HCT116 (cell line): Measurements from ENCODE around the gene CDAN1. TPM values are rescaled to one million over a fixed set of nuclear protein-coding genes. Genes with fewer than 3 reads are reported as not detected.

Experiments
- ATAC-seq: fragments of 200-7000 bp; cut with Tn5 transposase; 2 replicates; pipeline ENCODE4 v1.9.1; 2020; ENCODE audit warnings: mild to moderate bottlenecking, moderate library complexity
- BruUV-seq: library from RNA; stranded (reverse); fragments of 400-500 nt; replicated peaks from 2 replicates; lab custom pipeline; 2021; lab: Mats Ljungman, UMichigan
- CTCF ChIA-PET: fragments of 300-600 bp; sonication (Branson Sonifier 250); formaldehyde crosslinking; loops from one replicate; lab custom pipeline; 2021; ENCODE audit warnings: antibody characterized with exemption; lab: Charles Lee
- POLR2A ChIA-PET: fragments of 300-600, 350-600 bp; sonication (Branson Sonifier 250); formaldehyde crosslinking; loops from one replicate; lab custom pipeline; 2021; ENCODE audit warnings: antibody characterized with exemption; lab: Charles Lee
- RAD21 ChIA-PET, 2 experiments: fragments of 300-600 bp; sonication (Branson Sonifier 250); formaldehyde crosslinking; loops; one replicate each; lab custom pipeline; 2023; ENCODE audit warnings: low total read pairs in 2 of 2; ENCODE audit not compliant: uncharacterized antibody in 2 of 2, unreplicated experiment in 2 of 2, low non-redundant PET in 1 of 2; lab: Charles Lee
- DNase-seq: peaks from one replicate; pipeline ENCODE4 v3.0.0-alpha.2; 2010; ENCODE audit warnings: low read depth, low spot score
- H2AFZ ChIP-seq: fragments of 200-600 bp; shearing (Covaris generic), sonication (generic); 2 replicates; pipeline ENCODE4 v1.6.1; 2017; ENCODE audit warnings: low read depth, mixed run types, mixed read lengths, antibody characterized with exemption, low read length; ENCODE audit not compliant: poor library complexity, severe bottlenecking
- H3K27ac ChIP-seq: 2 replicates; pipeline ENCODE4 v1.5.1; 2012; ENCODE audit warnings: low read depth, low read length
- H3K27me3 ChIP-seq: fragments of 200-600 bp; sonication (generic); 2 replicates; pipeline ENCODE4 v1.6.1; 2016; ENCODE audit warnings: mixed run types, low read length, mixed read lengths; ENCODE audit not compliant: insufficient read depth
- H3K36me3 ChIP-seq, 2 experiments: fragments of 200-500 bp in 1 of 2; fragments of 200-600 bp in 1 of 2; sonication (Bioruptor generic) in 1 of 2; sonication (generic) in 1 of 2; 2 replicates each; pipeline versions ENCODE4 v1.5.1 to v1.6.1; 2014 to 2016; ENCODE audit warnings: low read length in 2 of 2, inconsistent platforms in 1 of 2, mixed read lengths in 1 of 2, mixed run types in 1 of 2; ENCODE audit not compliant: insufficient read depth in 2 of 2, control insufficient read depth in 1 of 2
- H3K4me1 ChIP-seq, 2 experiments: fragments of 200-600 bp in 1 of 2; sonication (generic) in 1 of 2; 2 replicates each; pipeline versions ENCODE4 v1.5.1 to v1.6.1; 2012 to 2017; ENCODE audit warnings: low read length in 2 of 2, inconsistent platforms in 1 of 2, mild to moderate bottlenecking in 1 of 2, mixed read lengths in 1 of 2, mixed run types in 1 of 2, moderate library complexity in 1 of 2; ENCODE audit not compliant: insufficient read depth in 2 of 2, control insufficient read depth in 1 of 2
- H3K4me2 ChIP-seq: fragments of 200-600 bp; sonication (generic); 2 replicates; pipeline ENCODE4 v1.6.1; 2017; ENCODE audit warnings: mixed run types, low read length, mixed read lengths
- H3K4me3 ChIP-seq, 2 experiments: fragments of 200-600 bp in 1 of 2; sonication (generic) in 1 of 2; replicated peaks in 1 of 2; 2 replicates each; pipeline ENCODE4 v1.5.1; 2011 to 2016; ENCODE audit warnings: low read length in 2 of 2, control low read depth in 1 of 2, low read depth in 1 of 2, mild to moderate bottlenecking in 1 of 2, mixed read lengths in 1 of 2, mixed run types in 1 of 2
- H3K79me2 ChIP-seq: fragments of 200-600 bp; sonication (generic); 2 replicates; pipeline ENCODE4 v1.6.1; 2017; ENCODE audit warnings: mild to moderate bottlenecking, mixed run types, low read length, moderate library complexity, mixed read lengths; ENCODE audit not compliant: insufficient read depth
- H3K9ac ChIP-seq: fragments of 200-600 bp; sonication (generic); 2 replicates; pipeline ENCODE4 v1.6.1; 2016; ENCODE audit warnings: low read length, mixed read lengths
- H3K9me2 ChIP-seq: fragments of 200-600 bp; sonication (generic), shearing (Covaris generic); 2 replicates; pipeline ENCODE4 v1.6.1; 2017; ENCODE audit warnings: mixed run types, mild to moderate bottlenecking, moderate library complexity; ENCODE audit not compliant: insufficient read depth
- H3K9me3 ChIP-seq, 2 experiments: fragments of 200-500 bp in 1 of 2; fragments of 200-600 bp in 1 of 2; sonication (Bioruptor generic) in 1 of 2; sonication (generic) in 1 of 2; 2 replicates each; pipeline ENCODE4 v1.6.1; 2014 to 2017; ENCODE audit warnings: low read length in 2 of 2, mixed read lengths in 2 of 2, inconsistent platforms in 1 of 2, low read depth in 1 of 2, mild to moderate bottlenecking in 1 of 2, mixed run types in 1 of 2, moderate library complexity in 1 of 2; ENCODE audit not compliant: control insufficient read depth in 1 of 2, insufficient read depth in 1 of 2
- H4K20me1 ChIP-seq: fragments of 200-600 bp; sonication (generic), shearing (Covaris generic); 2 replicates; pipeline ENCODE4 v1.6.1; 2017; ENCODE audit warnings: mixed run types, mild to moderate bottlenecking, moderate library complexity; ENCODE audit not compliant: insufficient read depth
- CEBPB ChIP-seq: IDR thresholded peaks from 2 replicates; pipeline ENCODE4 v1.6.1; 2012; ENCODE audit warnings: low read depth
- EGR1 ChIP-seq: IDR thresholded peaks from 2 replicates; pipeline ENCODE4 v1.6.1; 2012; ENCODE audit warnings: low read depth
- EZH2phosphoT487 ChIP-seq: fragments of 200-600 bp; IDR thresholded peaks from 2 replicates; pipeline ENCODE4 v1.6.1; 2018; ENCODE audit warnings: antibody characterized with exemption, borderline replicate concordance
- FOSL1 ChIP-seq: IDR thresholded peaks from 2 replicates; pipeline ENCODE4 v1.6.1; 2012; ENCODE audit warnings: low read depth
- POLR2A ChIP-seq: IDR thresholded peaks from 2 replicates; pipeline ENCODE4 v1.7.0; 2011; ENCODE audit warnings: borderline replicate concordance; ENCODE audit not compliant: insufficient read depth, insufficient read length; ENCODE audit errors: extremely low read depth
- POLR2AphosphoS5 ChIP-seq: IDR thresholded peaks from 2 replicates; pipeline ENCODE4 v1.6.1; 2011; ENCODE audit warnings: mild to moderate bottlenecking, low read depth, low read length, moderate library complexity
- SIN3A ChIP-seq: IDR thresholded peaks from 2 replicates; pipeline ENCODE4 v1.6.1; 2012; ENCODE audit warnings: low read depth
- TCF7L2 ChIP-seq: IDR thresholded peaks from 2 replicates; pipeline ENCODE4 v1.7.0; 2011; ENCODE audit warnings: borderline replicate concordance, inconsistent platforms; ENCODE audit not compliant: insufficient read depth, insufficient read length; ENCODE audit errors: extremely low read depth
- YY1 ChIP-seq: IDR thresholded peaks from 2 replicates; pipeline ENCODE4 v1.6.1; 2011; ENCODE audit warnings: low read length, low read depth, moderate library complexity, mild to moderate bottlenecking; ENCODE audit not compliant: insufficient replicate concordance; ENCODE audit errors: extremely low read depth
- ZFX ChIP-seq: fragments of 450-650 bp; IDR thresholded peaks from 2 replicates; pipeline ENCODE4 v1.6.1; 2017
- ZNF274 ChIP-seq: fragments of 200-500 bp; sonication (Bioruptor generic); IDR thresholded peaks from 2 replicates; pipeline ENCODE4 v1.6.1; 2014; ENCODE audit warnings: mild to moderate bottlenecking, low read depth, low read length, inconsistent platforms
- intact Hi-C: fragments of 100-400 bp; cut with micrococcal nuclease; formaldehyde crosslinking; loops from 2 replicates; pipeline ENCODE4 v1.10.0; 2022
- total RNA-seq: library from RNA; stranded (reverse); gene quantifications from one replicate; pipeline ENCODE4 v1.2.1, GENCODE V29; 2021; ENCODE audit not compliant: unreplicated experiment
- TF ChIP-seq, protein P1 (sequence below): IDR thresholded peaks from 2 replicates; pipeline ENCODE4 v1.6.1; 2012; ENCODE audit warnings: low read depth
- TF ChIP-seq, protein P2 (sequence below): IDR thresholded peaks from 2 replicates; pipeline ENCODE4 v1.6.1; 2012
- TF ChIP-seq, protein P3 (sequence below), 3 experiments: fragments of 200-600 bp in 1 of 3; sonication (generic) in 1 of 3; IDR thresholded peaks in 2 of 3; conservative IDR thresholded peaks in 1 of 3; 2 replicates each; pipeline ENCODE4 v1.5.1; 2012 to 2017; ENCODE audit warnings: low read depth in 2 of 3, low read length in 2 of 3, antibody characterized with exemption in 1 of 3, borderline replicate concordance in 1 of 3, control low read depth in 1 of 3, mild to moderate bottlenecking in 1 of 3, mixed read lengths in 1 of 3, mixed run types in 1 of 3, moderate library complexity in 1 of 3; ENCODE audit not compliant: insufficient read depth in 1 of 3

The CDAN1 gene
- total RNA-seq, 1 experiment from 2014 or later = 22.4 TPM

DNA sequence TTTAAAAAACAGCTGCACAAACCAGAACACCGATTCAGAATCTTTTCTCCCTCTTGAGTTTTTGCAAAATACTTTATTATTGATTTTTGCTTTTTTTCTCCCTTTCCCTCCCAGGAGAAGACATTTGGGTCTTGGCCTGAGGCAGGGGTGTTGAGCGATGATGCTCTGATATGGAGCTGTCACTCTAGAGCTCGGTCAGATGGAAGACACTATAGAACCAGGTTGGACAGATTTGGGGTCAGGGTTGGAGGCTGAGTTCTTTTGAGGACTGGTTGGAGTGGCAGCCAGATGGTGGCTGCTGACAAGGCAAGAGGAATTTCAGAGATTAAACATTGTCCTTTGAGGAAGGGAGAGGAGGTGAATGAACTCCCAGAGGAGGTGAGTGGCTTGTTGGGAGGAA lies 16.9 kb downstream of the CDAN1 start:
- intact Hi-C loops = no loop called here
- Histone ChIP-seq H3K4me3 (no peak overlapping the region), H3K79me2 (no peaks in the 10 kb centered on the region), H3K27me3 (no peaks in the 10 kb centered on the region), H4K20me1 (no peaks in the 10 kb centered on the region), H3K9me3 (no peaks in the 10 kb centered on the region), H2AFZ (no peak overlapping the region), H3K9me2 (no peaks in the 10 kb centered on the region), H3K36me3 (peaks cover 4 to 14% of the 10 kb centered on the region in 2 experiments; a peak in 3 of 4 replicates), H3K27ac (no peak overlapping the region), H3K4me1 (no peaks in the 10 kb centered on the region), H3K4me2 (no peak overlapping the region), H3K9ac (no peak overlapping the region)
- TF ChIP-seq TCF7L2 (no peak), SIN3A (no peak), ZFX (no peak), ZNF274 (no peak), EZH2phosphoT487 (no peak), EGR1 (no peak), FOSL1 (no peak), CEBPB (no peak), POLR2AphosphoS5 (no peak), POLR2A (no peak), YY1 (no peak)
- TF ChIP-seq, protein P1, sequence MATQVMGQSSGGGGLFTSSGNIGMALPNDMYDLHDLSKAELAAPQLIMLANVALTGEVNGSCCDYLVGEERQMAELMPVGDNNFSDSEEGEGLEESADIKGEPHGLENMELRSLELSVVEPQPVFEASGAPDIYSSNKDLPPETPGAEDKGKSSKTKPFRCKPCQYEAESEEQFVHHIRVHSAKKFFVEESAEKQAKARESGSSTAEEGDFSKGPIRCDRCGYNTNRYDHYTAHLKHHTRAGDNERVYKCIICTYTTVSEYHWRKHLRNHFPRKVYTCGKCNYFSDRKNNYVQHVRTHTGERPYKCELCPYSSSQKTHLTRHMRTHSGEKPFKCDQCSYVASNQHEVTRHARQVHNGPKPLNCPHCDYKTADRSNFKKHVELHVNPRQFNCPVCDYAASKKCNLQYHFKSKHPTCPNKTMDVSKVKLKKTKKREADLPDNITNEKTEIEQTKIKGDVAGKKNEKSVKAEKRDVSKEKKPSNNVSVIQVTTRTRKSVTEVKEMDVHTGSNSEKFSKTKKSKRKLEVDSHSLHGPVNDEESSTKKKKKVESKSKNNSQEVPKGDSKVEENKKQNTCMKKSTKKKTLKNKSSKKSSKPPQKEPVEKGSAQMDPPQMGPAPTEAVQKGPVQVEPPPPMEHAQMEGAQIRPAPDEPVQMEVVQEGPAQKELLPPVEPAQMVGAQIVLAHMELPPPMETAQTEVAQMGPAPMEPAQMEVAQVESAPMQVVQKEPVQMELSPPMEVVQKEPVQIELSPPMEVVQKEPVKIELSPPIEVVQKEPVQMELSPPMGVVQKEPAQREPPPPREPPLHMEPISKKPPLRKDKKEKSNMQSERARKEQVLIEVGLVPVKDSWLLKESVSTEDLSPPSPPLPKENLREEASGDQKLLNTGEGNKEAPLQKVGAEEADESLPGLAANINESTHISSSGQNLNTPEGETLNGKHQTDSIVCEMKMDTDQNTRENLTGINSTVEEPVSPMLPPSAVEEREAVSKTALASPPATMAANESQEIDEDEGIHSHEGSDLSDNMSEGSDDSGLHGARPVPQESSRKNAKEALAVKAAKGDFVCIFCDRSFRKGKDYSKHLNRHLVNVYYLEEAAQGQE = no peak
- TF ChIP-seq, protein P2, sequence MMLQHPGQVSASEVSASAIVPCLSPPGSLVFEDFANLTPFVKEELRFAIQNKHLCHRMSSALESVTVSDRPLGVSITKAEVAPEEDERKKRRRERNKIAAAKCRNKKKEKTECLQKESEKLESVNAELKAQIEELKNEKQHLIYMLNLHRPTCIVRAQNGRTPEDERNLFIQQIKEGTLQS = no peak
- TF ChIP-seq, protein P3, sequence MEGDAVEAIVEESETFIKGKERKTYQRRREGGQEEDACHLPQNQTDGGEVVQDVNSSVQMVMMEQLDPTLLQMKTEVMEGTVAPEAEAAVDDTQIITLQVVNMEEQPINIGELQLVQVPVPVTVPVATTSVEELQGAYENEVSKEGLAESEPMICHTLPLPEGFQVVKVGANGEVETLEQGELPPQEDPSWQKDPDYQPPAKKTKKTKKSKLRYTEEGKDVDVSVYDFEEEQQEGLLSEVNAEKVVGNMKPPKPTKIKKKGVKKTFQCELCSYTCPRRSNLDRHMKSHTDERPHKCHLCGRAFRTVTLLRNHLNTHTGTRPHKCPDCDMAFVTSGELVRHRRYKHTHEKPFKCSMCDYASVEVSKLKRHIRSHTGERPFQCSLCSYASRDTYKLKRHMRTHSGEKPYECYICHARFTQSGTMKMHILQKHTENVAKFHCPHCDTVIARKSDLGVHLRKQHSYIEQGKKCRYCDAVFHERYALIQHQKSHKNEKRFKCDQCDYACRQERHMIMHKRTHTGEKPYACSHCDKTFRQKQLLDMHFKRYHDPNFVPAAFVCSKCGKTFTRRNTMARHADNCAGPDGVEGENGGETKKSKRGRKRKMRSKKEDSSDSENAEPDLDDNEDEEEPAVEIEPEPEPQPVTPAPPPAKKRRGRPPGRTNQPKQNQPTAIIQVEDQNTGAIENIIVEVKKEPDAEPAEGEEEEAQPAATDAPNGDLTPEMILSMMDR (IDR thresholded peaks at IDR 0.05 in 2 of 3, conservative IDR thresholded peaks at IDR 0.05 in 1 of 3; ENCODE audit: borderline replicate concordance in 1 of 3, insufficient read depth in 1 of 3, low read depth in 2 of 3, low read length in 2 of 3) = no peak
- no peak for DNase-seq
- no TSS peak for BruUV-seq
- ATAC-seq = no peak
- ChIA-PET RAD21 (no interaction called here), CTCF (no interaction called here), POLR2A (no interaction called here)
